Endodermal cell (in vitro differentiated cells): ENCODE measurements around the gene KLF6. TPM values are rescaled to one million over a fixed set of nuclear protein-coding genes. Genes with fewer than 3 reads are reported as not detected.

Source experiments
- DNase-seq: peaks from one replicate; pipeline ENCODE4 v3.0.0-alpha.2; 2017
- H3K27ac ChIP-seq: 2 replicates; pipeline ENCODE4 v1.5.1; 2013; ENCODE audit warnings: mild to moderate bottlenecking, low read depth, low read length, moderate library complexity
- H3K27me3 ChIP-seq: 2 replicates; pipeline ENCODE4 v1.6.1; 2013; ENCODE audit warnings: mild to moderate bottlenecking, low read length, moderate library complexity; ENCODE audit not compliant: insufficient read depth, control insufficient read depth, poor library complexity, severe bottlenecking
- H3K36me3 ChIP-seq: 2 replicates; pipeline ENCODE4 v1.7.0; 2013; ENCODE audit warnings: mild to moderate bottlenecking, low read length, moderate library complexity; ENCODE audit not compliant: control insufficient read depth, insufficient read depth
- H3K4me1 ChIP-seq: one replicate; pipeline ENCODE4 v1.7.0; 2013; ENCODE audit warnings: low read length; ENCODE audit not compliant: control insufficient read depth, insufficient read depth
- H3K4me3 ChIP-seq: 2 replicates; pipeline ENCODE4 v1.5.1; 2013; ENCODE audit warnings: mild to moderate bottlenecking, low read length, moderate library complexity
- H3K9ac ChIP-seq: 2 replicates; pipeline ENCODE4 v1.6.1; 2013; ENCODE audit warnings: mild to moderate bottlenecking, low read length, moderate library complexity; ENCODE audit not compliant: poor library complexity, severe bottlenecking; ENCODE audit errors: extremely low read depth
- H3K9me3 ChIP-seq: 2 replicates; pipeline ENCODE4 v1.6.1; 2013; ENCODE audit warnings: mild to moderate bottlenecking, low read length, moderate library complexity; ENCODE audit not compliant: control insufficient read depth
- H3K27ac Mint-ChIP-seq: 2 replicates; pipeline ENCODE4 v1.8.0; 2020; ENCODE audit warnings: mixed read lengths
- H3K27me3 Mint-ChIP-seq: 2 replicates; pipeline ENCODE4 v1.8.0; 2021; ENCODE audit warnings: mild to moderate bottlenecking, mixed read lengths; ENCODE audit not compliant: insufficient read depth
- H3K36me3 Mint-ChIP-seq: 2 replicates; pipeline ENCODE4 v1.8.0; 2020; ENCODE audit warnings: low read depth, mixed read lengths
- H3K4me1 Mint-ChIP-seq: 2 replicates; pipeline ENCODE4 v1.8.0; 2020; ENCODE audit warnings: mixed read lengths
- H3K4me3 Mint-ChIP-seq: 2 replicates; pipeline ENCODE4 v1.8.0; 2020; ENCODE audit warnings: mild to moderate bottlenecking, moderate library complexity, mixed read lengths
- H3K9me3 Mint-ChIP-seq: 2 replicates; pipeline ENCODE4 v1.8.0; 2020; ENCODE audit warnings: mild to moderate bottlenecking, mixed read lengths
- WGBS, 2 experiments: methylation state at CpG; one replicate each; pipeline versions ENCODE4 v1.1.5 to v1.1.7; 2013; ENCODE audit warnings: missing lambda C conversion rate in 2 of 2, mixed read lengths in 1 of 2; ENCODE audit not compliant: insufficient coverage in 1 of 2, insufficient read length in 1 of 2; 5-methylcytosine and 5-hydroxymethylcytosine counted together
- total RNA-seq, 2 donors: library from RNA; stranded (reverse); fragmentation: NEBNext Ultra II Directional in 1 of 2; extraction: Animal tissue kit (Norgen Biotek cat#: 25700) in 1 of 2; gene quantifications; 2 replicates in 1 of 2; 3 replicates in 1 of 2; pipeline ENCODE4 v1.2.1, GENCODE V29; 2021
- TF ChIP-seq, protein P1 (sequence below): fragments of 200-600 bp; sonication (generic); conservative IDR thresholded peaks from 2 replicates; pipeline ENCODE4 v1.5.0; 2021; ENCODE audit warnings: antibody characterized with exemption, mild to moderate bottlenecking

The KLF6 gene
- total RNA-seq, 2 donors from 2014 or later, result 59.0 to 71.2 TPM

DNA sequence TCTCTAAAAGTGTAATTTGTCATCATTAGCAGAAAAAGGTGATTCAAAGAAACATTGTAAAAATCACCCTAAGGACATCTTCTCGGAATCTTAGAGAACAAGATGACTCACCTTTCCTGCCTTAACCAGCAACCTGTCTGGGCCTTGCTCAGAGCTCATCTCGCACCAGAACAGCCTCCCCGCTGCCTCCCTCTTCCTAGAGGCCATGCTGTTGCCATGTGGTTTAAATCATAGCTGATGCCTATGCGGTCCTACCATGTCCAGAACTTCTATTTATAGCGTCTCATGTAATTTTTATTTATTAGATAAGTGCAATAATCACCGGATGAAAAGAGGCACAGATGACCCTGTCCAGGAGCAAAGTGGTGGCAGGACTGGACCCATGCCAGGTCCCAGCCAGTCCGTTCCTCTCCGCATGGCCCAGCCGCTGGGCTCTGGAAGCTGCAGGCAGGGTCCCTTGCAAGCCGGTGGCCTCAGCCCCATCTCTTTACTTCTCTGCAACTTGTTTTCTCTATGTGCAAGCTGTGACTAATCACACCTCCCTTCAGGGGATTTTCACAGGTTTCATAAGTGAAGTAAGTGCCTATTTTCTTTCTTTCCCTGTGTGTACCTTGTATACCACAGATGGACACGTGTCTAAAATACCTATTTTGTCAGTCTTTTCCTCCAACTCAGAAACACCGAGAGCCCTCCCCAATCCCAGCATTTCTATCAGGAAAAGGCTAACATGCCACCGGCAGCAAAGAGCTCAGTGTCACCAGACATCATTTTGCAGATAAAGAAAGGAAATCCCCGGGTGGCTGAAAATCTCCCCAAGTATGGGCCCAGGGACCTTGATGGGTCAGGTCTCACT is 27.1 kb downstream of the KLF6 start:
- no peak overlapping the region for H3K4me3 ChIP-seq
- TF ChIP-seq, protein P1, sequence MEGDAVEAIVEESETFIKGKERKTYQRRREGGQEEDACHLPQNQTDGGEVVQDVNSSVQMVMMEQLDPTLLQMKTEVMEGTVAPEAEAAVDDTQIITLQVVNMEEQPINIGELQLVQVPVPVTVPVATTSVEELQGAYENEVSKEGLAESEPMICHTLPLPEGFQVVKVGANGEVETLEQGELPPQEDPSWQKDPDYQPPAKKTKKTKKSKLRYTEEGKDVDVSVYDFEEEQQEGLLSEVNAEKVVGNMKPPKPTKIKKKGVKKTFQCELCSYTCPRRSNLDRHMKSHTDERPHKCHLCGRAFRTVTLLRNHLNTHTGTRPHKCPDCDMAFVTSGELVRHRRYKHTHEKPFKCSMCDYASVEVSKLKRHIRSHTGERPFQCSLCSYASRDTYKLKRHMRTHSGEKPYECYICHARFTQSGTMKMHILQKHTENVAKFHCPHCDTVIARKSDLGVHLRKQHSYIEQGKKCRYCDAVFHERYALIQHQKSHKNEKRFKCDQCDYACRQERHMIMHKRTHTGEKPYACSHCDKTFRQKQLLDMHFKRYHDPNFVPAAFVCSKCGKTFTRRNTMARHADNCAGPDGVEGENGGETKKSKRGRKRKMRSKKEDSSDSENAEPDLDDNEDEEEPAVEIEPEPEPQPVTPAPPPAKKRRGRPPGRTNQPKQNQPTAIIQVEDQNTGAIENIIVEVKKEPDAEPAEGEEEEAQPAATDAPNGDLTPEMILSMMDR, result no peak
- H3K4me3 Mint-ChIP-seq, result no peak overlapping the region
- peaks cover 21% of the 10 kb centered on the region for H3K27me3 Mint-ChIP-seq
- peaks cover 13% of the 10 kb centered on the region for H3K4me1 ChIP-seq
- H3K9me3 Mint-ChIP-seq, result no peaks in the 10 kb centered on the region
- H3K27ac Mint-ChIP-seq, result no peak overlapping the region
- no peaks in the 10 kb centered on the region for H3K27me3 ChIP-seq
- DNase-seq, result no peak
- H3K9ac ChIP-seq, result no peak overlapping the region
- no peaks in the 10 kb centered on the region for H3K36me3 ChIP-seq
- no peaks in the 10 kb centered on the region for H3K36me3 Mint-ChIP-seq
- 89 to 90% methylated on average over 10 to 14 of the region's 14 CpGs for WGBS, 2 experiments
- H3K9me3 ChIP-seq, result no peaks in the 10 kb centered on the region
- peaks cover 26% of the 10 kb centered on the region for H3K4me1 Mint-ChIP-seq
- no peak overlapping the region for H3K27ac ChIP-seq

DNA sequence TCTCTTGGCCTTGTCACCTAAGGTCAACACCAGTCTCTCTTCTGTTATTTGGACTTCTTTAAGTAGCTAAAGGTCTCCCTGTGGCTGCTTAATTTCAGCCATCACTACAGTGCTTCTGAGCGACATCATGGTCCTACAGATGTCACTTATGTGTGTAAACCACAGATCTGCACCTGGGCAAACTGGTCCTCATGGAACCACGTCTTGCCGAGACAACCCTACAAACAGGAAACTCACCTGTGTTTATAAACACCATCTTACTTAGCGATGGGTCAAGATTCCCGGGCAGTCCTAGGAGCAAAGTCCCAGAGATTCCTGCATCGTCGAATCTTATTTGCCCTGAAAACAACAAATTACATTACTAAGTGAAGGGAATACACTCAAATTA is 27.8 kb downstream of the KLF6 start:
- Mint-ChIP-seq H3K4me1 (peaks cover 26% of the 10 kb centered on the region), H3K36me3 (no peaks in the 10 kb centered on the region), H3K27me3 (peaks cover 21% of the 10 kb centered on the region), H3K9me3 (no peaks in the 10 kb centered on the region), H3K27ac (no peak overlapping the region), H3K4me3 (no peak overlapping the region)
- H3K9me3 ChIP-seq, result no peaks in the 10 kb centered on the region
- no peak overlapping the region for H3K27ac ChIP-seq
- no peak overlapping the region for H3K4me3 ChIP-seq
- H3K36me3 ChIP-seq, result no peaks in the 10 kb centered on the region
- peak; percentile 19 for DNase-seq
- peaks cover 13% of the 10 kb centered on the region for H3K4me1 ChIP-seq
- TF ChIP-seq, protein P1, result no peak
- H3K27me3 ChIP-seq, result no peaks in the 10 kb centered on the region
- 82 to 95% methylated on average over 1 to 7 of the region's 7 CpGs for whole genome bisulfite sequencing, 2 experiments
- H3K9ac ChIP-seq, result no peak overlapping the region

DNA sequence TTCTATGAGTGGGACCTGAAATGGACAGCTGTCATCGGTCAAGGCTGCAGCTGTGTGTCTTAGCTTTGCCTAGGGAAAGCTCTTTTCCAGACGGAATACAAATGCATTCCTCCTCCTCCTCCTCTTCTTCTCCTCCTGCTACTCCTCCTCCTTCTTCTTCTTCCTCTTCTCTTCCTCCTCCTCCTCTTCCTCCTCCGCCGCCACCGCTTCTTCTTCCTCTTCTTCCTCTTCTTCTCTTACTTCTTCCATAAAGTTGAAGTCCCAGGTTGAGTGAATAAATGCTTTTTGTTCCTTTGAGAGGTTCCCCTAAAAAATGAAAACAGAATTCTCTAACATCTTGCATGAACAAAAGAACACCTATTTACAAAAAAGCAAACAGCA is 28.7 kb downstream of the KLF6 start:
- Histone ChIP-seq H3K27ac (no peak overlapping the region), H3K4me3 (no peak overlapping the region), H3K9me3 (no peaks in the 10 kb centered on the region), H3K36me3 (no peaks in the 10 kb centered on the region), H3K9ac (no peak overlapping the region), H3K27me3 (no peaks in the 10 kb centered on the region), H3K4me1 (peaks cover 13% of the 10 kb centered on the region)
- no peaks in the 10 kb centered on the region for H3K36me3 Mint-ChIP-seq
- 91 to 100% methylated on average over 1 to 5 of the region's 5 CpGs for WGBS, 2 experiments
- no peak overlapping the region for H3K27ac Mint-ChIP-seq
- H3K27me3 Mint-ChIP-seq, result peaks cover 21% of the 10 kb centered on the region
- TF ChIP-seq, protein P1, result no peak
- no peak for DNase-seq
- no peaks in the 10 kb centered on the region for H3K9me3 Mint-ChIP-seq
- H3K4me1 Mint-ChIP-seq, result peaks cover 26% of the 10 kb centered on the region
- H3K4me3 Mint-ChIP-seq, result no peak overlapping the region
